ENCODE results near the gene TIPARP. TPM values are rescaled to one million over a fixed set of nuclear protein-coding genes. Genes with fewer than 3 reads are reported as not detected.

The TIPARP gene
- 43.3 and 43.6 TPM in 2 replicates for total RNA-seq

GRCh38 chr3:156674046-156674910 lies at the start of gene TIPARP:
TSS of gene TIPARP (plus strand) at chr3:156674590. CDS start at chr3:156677698, 3,108 bp downstream.

Other genes starting within 250 kb of the TIPARP start
- 297 and 320 TPM in 2 replicates for gene SSR3, start 119.5 kb upstream of the TIPARP start, total RNA-seq
- gene LEKR1, start 151.8 kb downstream of the TIPARP start, total RNA-seq, result not detected in 2 replicates

All from mammary microvascular endothelial cell (primary cell).